HG03095 (cell line): ENCODE results near the gene FKBP9.
"Not testable (repeated sequence)": the region's sequence is repeated elsewhere in the genome, so short reads cannot be mapped to it uniquely, and the experiment has no call there.

Experiments
- ATAC-seq: cut with Tn5 transposase; IDR thresholded peaks from one replicate; pipeline ENCODE4 v1.9.1; 2021; ENCODE audit warnings: moderate library complexity; ENCODE audit not compliant: unreplicated experiment

FKBP9 gene

GRCh38 chr7:33003111-33003510, 45.9 kb downstream of the FKBP9 start:
- not testable (repeated sequence) for ATAC-seq

GRCh38 chr7:33004104-33004616, 46.9 kb downstream of the FKBP9 start:
- ATAC-seq, result not testable (repeated sequence)

- not testable (repeated sequence) for ATAC-seq
These were observed 48.0 kb downstream of the FKBP9 start for GRCh38 chr7:33005193-33005592.

GRCh38 chr7:33005690-33006089, 48.5 kb downstream of the FKBP9 start:
- ATAC-seq, result not testable (repeated sequence)

GRCh38 chr7:33009734-33010133, 52.5 kb downstream of the FKBP9 start:
- ATAC-seq, result no peak

- no peak for ATAC-seq
These were observed 55.1 kb downstream of the FKBP9 start for GRCh38 chr7:33012364-33012763.

- no peak for ATAC-seq
These were observed 67.0 kb downstream of the FKBP9 start for GRCh38 chr7:33024189-33024757.

GRCh38 chr7:33035776-33036175, 78.5 kb downstream of the FKBP9 start:
- ATAC-seq, result no peak

- ATAC-seq, result no peak
These were observed 81.4 kb downstream of the FKBP9 start for GRCh38 chr7:33038639-33039038.

- ATAC-seq, result no peak
These were observed 82.1 kb downstream of the FKBP9 start for GRCh38 chr7:33039257-33039902.

- no peak for ATAC-seq
These were observed 82.7 kb downstream of the FKBP9 start for GRCh38 chr7:33039903-33040292.

- ATAC-seq, result peak; percentile 93
These were observed 83.7 kb downstream of the FKBP9 start for GRCh38 chr7:33040803-33041516.

GRCh38 chr7:33041631-33042428, 84.6 kb downstream of the FKBP9 start:
- ATAC-seq, result no peak

GRCh38 chr7:33043501-33044400, 86.5 kb downstream of the FKBP9 start:
- ATAC-seq, result no peak

- ATAC-seq, result no peak
These were observed 87.1 kb downstream of the FKBP9 start for GRCh38 chr7:33044401-33044718.

- ATAC-seq, result peak; percentile 42
These were observed 87.7 kb downstream of the FKBP9 start for GRCh38 chr7:33044986-33045385.

GRCh38 chr7:33048257-33048656, 91.0 kb downstream of the FKBP9 start:
- no peak for ATAC-seq

- no peak for ATAC-seq
These were observed 91.5 kb downstream of the FKBP9 start for GRCh38 chr7:33048704-33049103.

- ATAC-seq, result peak; percentile 45
These were observed 93.5 kb downstream of the FKBP9 start for GRCh38 chr7:33050535-33051318.

- ATAC-seq, result no peak
These were observed 96.5 kb downstream of the FKBP9 start for GRCh38 chr7:33053721-33054120.
